HTR-8/SVneo (cell line): ENCODE data around the gene INSM2.

ENCODE experiments used
- DNase-seq: peaks from one replicate; pipeline ENCODE4 v3.0.0; 2011; ENCODE audit warnings: low spot score, mixed read lengths; ENCODE audit not compliant: insufficient read length
- FAIRE-seq: peaks from 2 replicates; lab custom pipeline; 2011; peaks lifted over from hg19 to GRCh38; lab: Jason Lieb, UNC

The INSM2 gene

GRCh38 chr14:35539969-35540368 lies 6.0 kb downstream of the INSM2 start:
- no peak for FAIRE-seq
- no peak for DNase-seq

GRCh38 chr14:35543006-35543405 lies 9.0 kb downstream of the INSM2 start:
- no peak for FAIRE-seq
- DNase-seq, result no peak

DNA sequence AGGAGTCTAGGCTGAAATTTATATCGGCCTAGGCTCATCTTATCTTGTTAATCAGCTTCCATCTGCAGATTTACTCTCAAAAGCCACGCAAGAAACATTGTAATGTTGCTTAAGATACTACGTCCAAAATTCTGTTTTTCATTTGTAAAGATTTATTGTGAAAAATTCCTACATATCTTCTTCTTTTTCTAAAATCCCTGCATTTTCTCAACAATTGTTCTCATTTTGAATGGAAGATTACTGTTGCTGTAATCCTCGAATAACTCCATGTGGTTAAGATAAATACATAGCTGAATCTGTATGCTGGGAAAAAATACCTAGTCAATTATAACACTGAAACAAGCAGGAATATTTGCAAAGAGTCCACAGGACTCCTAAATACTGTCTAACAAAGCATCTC lies 15.6 kb downstream of the INSM2 start:
- FAIRE-seq, result no peak
- DNase-seq, result no peak

GRCh38 chr14:35551081-35551480 lies 17.1 kb downstream of the INSM2 start:
- DNase-seq (no peak), FAIRE-seq (no peak)

DNA sequence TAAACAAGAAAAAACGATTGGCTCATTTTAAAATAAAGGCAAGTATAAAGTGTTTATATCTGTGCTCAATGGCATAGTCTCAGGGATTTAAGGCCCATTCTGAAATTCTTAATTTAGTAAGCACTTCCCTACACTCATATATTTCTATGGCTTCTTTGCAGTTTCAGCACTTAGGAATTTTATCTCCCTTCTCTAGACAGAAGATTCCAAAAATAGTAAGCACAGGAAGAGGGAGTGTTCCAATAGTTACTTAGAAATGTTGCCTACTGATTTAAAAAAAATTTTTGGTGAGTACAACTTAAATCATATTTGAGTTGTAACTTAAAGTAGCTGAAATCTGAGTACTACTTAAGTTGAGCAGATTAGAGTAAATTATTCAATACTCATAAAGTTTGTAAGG lies 19.8 kb downstream of the INSM2 start:
- DNase-seq, result no peak
- FAIRE-seq, result no peak

GRCh38 chr14:35556548-35556947 lies 22.6 kb downstream of the INSM2 start:
- FAIRE-seq (no peak), DNase-seq (no peak)

DNA sequence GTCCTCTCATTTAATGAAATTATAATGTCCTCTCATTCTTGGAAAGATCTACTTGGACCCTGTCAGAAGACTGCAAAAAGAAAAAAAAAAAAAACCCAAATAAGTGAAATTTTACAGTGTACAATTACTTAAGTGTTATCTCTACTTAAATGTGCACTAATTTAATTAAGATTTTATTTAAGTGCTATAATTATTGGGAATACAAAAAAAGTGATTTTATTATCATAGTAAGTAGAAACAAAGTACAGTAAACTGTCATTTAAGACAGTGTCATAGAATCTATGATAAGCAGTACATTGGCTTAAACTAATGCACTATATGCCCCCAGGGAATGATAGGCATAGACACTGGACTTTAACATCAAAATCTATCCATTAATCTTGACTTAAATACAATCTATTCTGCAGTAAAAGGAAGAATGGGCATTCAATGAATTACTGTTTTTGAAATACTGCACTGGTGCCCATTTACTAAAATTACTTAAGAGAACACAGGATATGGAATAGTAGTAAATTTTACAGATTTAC lies 23.3 kb downstream of the INSM2 start:
- FAIRE-seq (no peak), DNase-seq (no peak)

GRCh38 chr14:35558680-35559079 lies 24.7 kb downstream of the INSM2 start:
- FAIRE-seq, result no peak
- DNase-seq, result no peak

- DNase-seq (no peak), FAIRE-seq (no peak)
Observed at GRCh38 chr14:35565871-35566464, 32.0 kb downstream of the INSM2 start.

DNA sequence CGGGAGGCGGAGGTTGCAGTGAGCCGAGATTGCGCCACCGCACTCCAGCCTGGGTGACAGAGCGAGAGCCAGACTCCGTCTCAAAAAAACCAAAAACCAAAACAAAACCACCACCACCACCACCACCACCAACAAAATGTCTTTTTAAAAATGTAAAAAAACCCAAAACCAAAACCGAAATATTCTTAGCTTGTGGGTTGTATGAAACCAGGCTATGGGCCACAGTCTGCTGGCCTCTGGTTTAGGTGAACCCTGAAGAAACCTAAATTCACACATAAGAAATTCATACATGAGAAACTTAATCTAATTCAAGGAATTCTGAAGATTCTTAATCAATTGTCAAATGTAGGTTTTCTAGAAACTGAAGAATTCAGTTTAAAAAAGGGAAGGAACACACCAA lies 37.6 kb downstream of the INSM2 start:
- FAIRE-seq, result no peak

GRCh38 chr14:35573911-35574310 lies 39.9 kb downstream of the INSM2 start:
- no peak for DNase-seq
- no peak for FAIRE-seq

More for the DNA sequence above, 37.6 kb downstream of the INSM2 start:
- no peak for DNase-seq

- FAIRE-seq, result no peak
- DNase-seq, result no peak
Observed at GRCh38 chr14:35576260-35576659, 42.3 kb downstream of the INSM2 start.

DNA sequence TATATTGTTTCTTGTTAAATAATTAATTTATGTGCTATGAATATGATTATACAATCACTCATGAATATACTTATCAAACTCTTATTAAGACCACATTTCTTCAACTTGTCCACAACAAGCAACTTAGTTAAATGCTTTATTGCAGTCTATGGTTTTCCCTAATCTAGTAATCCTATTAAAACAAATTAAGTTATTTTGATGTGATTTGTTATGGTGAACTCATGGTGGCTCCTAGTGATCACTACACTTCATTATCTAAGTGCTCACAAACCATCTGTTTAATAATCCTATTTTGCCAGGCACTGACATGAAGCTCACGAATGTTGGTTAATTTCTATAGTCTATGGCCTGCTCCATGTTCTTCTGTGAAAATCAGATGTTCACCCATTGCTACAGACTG lies 42.9 kb downstream of the INSM2 start:
- no peak for DNase-seq
- FAIRE-seq, result no peak

DNA sequence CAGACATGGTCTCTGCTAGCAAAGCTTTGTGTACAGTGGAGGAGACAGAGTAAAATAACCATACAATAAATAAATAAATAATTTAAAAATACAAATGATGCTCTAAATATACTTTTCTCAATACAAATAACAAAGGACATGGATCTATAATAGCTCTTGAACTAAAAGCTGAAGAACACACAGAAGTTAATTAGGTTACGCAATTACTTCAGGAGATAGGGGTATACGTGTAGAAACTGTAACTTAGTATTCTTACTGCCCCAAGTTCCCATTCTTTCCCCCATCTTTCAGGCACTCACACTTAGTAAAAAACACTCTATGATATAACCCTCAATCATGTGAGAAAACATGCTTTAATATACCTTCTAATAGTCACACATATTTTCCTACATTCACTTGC lies 44.2 kb downstream of the INSM2 start:
- FAIRE-seq (no peak), DNase-seq (no peak)

DNA sequence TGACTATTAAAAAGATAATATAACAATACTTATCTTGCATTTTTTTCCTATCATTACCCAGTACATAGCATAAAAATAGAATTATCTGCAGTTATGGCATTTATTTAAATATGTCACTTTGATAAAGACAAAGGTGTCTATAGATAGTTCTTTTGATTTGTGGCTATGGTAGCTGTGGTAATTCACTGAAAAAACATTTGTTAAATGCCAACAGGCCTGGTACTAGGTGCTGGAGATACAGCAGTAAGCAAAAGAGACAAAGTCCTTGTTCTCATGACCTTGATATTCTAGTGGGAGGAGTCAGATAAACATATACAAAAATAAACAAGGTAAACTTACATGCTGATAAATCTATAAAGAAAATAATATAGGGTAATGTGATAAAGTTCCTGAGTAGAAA lies 44.7 kb downstream of the INSM2 start:
- FAIRE-seq, result no peak

More for the DNA sequence above, 44.7 kb downstream of the INSM2 start:
- no peak for DNase-seq
